NCI-H1105 (cell line): ENCODE data around the gene VAT1L.

Source experiments
- DNase-seq: peaks from one replicate; lab custom pipeline; 2025; lab: John Stamatoyannopoulos, UW

VAT1L gene

GRCh38 chr16:77869997-77870813, 81.8 kb downstream of the VAT1L start:
- no peak for DNase-seq

- DNase-seq, result no peak
Observed at GRCh38 chr16:77871932-77872331, 83.6 kb downstream of the VAT1L start.

GRCh38 chr16:77873066-77873465, 84.7 kb downstream of the VAT1L start:
- DNase-seq, result no peak

- DNase-seq, result no peak
Observed at GRCh38 chr16:77874347-77874746, 86.0 kb downstream of the VAT1L start.

- no peak for DNase-seq
Observed at GRCh38 chr16:77876776-77877175, 88.4 kb downstream of the VAT1L start.

GRCh38 chr16:77877712-77878347, 89.5 kb downstream of the VAT1L start:
- DNase-seq, result no peak

- peak; percentile 4 for DNase-seq
Observed at GRCh38 chr16:77881355-77882030, 93.1 kb downstream of the VAT1L start.

- no peak for DNase-seq
Observed at GRCh38 chr16:77882358-77882757, 94.0 kb downstream of the VAT1L start.

- no peak for DNase-seq
Observed at GRCh38 chr16:77885571-77886295, 97.4 kb downstream of the VAT1L start.

- DNase-seq, result no peak
Observed at GRCh38 chr16:77888871-77889270, 100.5 kb downstream of the VAT1L start.

- DNase-seq, result no peak
Observed at GRCh38 chr16:77890075-77890474, 101.7 kb downstream of the VAT1L start.

GRCh38 chr16:77894162-77894561, 105.8 kb downstream of the VAT1L start:
- no peak for DNase-seq

GRCh38 chr16:77895962-77896361, 107.6 kb downstream of the VAT1L start:
- no peak for DNase-seq

GRCh38 chr16:77896415-77897128, 108.2 kb downstream of the VAT1L start:
- DNase-seq, result peak; percentile 15

GRCh38 chr16:77897129-77897437, 108.7 kb downstream of the VAT1L start:
- no peak for DNase-seq

- DNase-seq, result no peak
Observed at GRCh38 chr16:77897831-77898605, 109.7 kb downstream of the VAT1L start.

- no peak for DNase-seq
Observed at GRCh38 chr16:77898671-77899211, 110.4 kb downstream of the VAT1L start.

GRCh38 chr16:77899416-77899815, 111.1 kb downstream of the VAT1L start:
- no peak for DNase-seq

GRCh38 chr16:77905374-77905920, 117.1 kb downstream of the VAT1L start:
- DNase-seq, result peak; percentile 20

GRCh38 chr16:77910021-77910420, 121.7 kb downstream of the VAT1L start:
- no peak for DNase-seq
